HG03064 (cell line): ENCODE data around the gene LTA.

Source experiments
- ATAC-seq: cut with Tn5 transposase; IDR thresholded peaks from one replicate; pipeline ENCODE4 v1.9.1; 2021; ENCODE audit warnings: low read depth; ENCODE audit not compliant: unreplicated experiment

The LTA gene, protein sequence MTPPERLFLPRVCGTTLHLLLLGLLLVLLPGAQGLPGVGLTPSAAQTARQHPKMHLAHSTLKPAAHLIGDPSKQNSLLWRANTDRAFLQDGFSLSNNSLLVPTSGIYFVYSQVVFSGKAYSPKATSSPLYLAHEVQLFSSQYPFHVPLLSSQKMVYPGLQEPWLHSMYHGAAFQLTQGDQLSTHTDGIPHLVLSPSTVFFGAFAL

DNA sequence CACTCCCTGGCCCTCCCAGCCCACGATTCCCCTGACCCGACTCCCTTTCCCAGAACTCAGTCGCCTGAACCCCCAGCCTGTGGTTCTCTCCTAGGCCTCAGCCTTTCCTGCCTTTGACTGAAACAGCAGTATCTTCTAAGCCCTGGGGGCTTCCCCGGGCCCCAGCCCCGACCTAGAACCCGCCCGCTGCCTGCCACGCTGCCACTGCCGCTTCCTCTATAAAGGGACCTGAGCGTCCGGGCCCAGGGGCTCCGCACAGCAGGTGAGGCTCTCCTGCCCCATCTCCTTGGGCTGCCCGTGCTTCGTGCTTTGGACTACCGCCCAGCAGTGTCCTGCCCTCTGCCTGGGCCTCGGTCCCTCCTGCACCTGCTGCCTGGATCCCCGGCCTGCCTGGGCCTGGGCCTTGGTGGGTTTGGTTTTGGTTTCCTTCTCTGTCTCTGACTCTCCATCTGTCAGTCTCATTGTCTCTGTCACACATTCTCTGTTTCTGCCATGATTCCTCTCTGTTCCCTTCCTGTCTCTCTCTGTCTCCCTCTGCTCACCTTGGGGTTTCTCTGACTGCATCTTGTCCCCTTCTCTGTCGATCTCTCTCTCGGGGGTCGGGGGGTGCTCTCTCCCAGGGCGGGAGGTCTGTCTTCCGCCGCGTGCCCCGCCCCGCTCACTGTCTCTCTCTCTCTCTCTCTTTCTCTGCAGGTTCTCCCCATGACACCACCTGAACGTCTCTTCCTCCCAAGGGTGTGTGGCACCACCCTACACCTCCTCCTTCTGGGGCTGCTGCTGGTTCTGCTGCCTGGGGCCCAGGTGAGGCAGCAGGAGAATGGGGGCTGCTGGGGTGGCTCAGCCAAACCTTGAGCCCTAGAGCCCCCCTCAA is at the start of gene LTA:
Gene LTA (plus strand): TSS at position 249 of the 871 bp plus-strand sequence. CDS start 454 bp downstream, at position 703.
- peak; percentile 37 for ATAC-seq

DNA sequence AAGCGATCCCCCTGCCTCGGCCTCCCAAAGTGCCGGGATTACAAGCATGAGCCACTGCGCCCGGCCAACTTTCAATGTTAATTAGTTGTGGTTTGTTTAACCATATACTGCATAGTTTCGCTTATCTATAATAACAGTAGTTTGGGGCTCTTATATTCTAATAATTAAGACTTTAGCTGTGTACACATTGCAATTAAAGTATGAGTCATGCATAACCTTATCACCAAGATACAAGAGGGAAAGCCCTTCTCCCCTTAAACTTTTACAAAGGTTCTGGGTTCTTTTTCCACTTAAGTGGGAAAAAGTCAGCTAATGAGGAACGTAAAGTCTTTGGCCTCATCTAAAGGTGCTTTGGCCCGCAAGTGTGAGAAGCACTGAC is 46.5 kb upstream of the LTA start:
- ATAC-seq, result no peak

DNA sequence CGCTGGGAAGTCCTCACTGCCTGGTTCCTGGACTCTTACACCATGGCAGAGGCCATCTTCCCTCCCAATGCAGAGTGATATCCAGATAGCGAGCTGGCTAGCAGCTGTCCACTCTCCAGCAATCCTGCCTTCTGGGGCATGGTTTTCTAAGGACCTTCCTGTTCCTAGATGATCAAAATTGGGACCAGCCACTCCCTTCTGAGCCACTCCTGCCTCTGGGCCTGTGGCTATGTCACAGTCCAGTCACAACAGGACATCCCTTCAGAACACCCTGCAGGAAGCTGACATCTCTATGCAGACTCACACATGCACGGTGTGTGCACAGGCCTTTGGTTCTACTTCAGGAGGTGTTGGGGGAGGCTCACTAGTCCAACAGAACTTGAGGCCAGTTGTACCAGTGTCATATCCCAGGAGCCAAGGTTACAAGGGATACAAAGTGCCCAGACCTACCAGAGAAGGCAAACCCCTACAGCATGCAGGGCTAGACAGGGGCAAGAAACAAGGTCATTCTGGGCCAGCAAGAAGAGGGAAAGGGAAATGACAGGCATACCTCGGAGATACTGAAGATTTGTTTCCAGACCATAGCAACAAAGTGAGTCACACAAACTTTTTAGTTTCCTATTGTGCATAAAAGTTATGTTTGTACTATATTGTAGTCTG is 46.0 kb upstream of the LTA start:
- ATAC-seq, result no peak

DNA sequence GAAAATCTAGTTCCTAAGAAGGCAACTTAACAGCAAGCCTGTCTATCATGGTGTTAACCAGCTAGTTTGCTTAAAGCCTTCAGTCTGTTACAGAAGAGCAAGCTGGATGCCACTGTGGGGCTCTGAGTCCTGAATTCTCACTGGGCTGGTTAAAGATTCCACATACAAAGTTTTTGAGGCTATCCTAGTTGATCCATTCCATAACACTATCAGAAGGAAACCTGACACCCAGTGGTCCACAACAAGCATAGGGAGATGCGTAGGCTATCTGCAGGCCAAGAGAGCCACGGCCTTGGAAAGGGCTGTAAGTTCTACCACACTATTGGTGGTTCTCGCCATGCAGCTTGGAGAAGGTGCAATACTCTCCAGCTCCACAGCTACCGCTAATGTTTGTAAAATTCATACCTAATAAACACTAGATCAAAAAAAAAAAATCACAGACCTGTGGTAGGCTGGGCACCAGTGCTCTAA is 43.7 kb upstream of the LTA start:
- no peak for ATAC-seq

DNA sequence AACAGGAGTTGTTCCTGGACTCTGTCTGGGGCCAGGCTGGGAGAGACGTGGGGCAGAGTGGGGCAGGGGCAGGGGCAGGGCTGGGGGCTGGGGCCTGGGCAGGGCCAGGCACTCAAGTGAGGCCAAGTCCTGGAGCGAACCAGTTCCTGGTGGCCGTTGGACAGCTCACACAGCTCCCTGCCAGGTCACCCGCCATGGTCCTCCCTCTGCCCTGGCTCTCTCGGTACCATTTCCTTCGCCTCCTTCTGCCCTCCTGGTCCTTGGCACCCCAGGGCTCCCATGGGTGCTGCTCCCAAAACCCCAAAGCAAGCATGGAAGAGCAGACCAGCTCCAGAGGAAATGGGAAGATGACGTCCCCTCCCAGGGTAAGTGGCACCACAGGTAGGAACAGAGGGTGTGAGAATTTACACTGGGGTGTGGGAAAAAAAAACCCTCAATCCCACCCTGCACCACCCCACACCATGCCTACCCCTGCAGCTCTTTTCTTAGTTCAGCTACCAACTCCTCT is 43.2 kb upstream of the LTA start, which contains the start of gene MCCD1:
Gene MCCD1 (plus strand): TSS at position 142 of the 508 bp plus-strand sequence. CDS start 53 bp downstream, at position 195.
- ATAC-seq, result no peak

DNA sequence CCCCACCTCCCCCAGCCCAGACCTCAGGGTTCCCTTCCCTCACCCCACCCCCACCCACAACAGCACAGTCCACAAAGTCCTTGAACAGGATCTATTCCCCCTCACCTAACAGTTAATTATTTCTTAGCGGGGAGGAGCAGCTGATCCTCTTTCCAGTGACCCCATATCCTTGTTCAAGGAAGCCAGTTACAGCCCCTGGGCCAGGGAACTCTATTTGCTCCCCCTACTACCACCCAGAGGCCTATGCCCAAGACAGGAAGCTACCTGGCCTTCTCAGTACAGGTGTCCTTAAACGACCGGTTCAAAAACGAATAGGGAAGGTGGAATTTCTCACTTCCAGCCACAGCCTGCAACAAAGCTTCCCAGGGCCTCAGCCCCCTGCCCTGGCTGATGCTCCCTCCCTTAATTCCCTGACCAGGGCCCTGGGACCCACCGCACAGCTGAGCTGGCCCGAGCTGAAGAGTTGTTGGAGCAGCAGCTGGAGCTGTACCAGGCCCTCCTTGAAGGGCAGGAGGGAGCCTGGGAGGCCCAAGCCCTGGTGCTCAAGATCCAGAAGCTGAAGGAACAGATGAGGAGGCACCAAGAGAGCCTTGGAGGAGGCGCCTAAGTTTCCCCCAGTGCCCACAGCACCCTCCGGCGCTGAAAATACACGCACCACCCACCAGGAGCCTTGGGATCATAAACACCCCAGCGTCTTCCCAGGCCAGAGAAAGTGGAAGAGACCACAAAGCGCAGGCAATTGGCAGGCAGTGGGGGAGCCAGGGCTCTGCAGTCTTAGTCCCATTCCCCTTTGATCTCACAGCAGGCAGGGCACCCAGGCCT is 42.5 kb upstream of the LTA start:
- no peak for ATAC-seq

DNA sequence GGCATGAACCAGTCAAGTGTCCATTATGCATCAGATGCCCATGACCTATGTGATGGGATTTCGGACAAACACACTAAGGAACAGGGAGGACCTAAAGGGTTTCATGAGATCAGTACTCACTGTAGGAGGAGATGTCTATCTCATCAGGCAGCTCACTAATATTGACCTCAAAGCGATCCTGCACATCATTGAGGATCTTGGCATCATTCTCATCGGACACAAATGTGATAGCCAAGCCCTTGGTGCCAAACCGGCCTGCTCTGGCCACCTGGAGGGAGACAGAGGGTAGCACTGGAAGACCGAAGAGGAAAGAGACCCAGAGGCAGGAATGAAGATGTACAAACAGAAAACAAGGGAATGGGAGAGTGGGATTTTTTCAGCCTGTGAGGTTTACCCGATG is 41.4 kb upstream of the LTA start:
- ATAC-seq, result no peak

DNA sequence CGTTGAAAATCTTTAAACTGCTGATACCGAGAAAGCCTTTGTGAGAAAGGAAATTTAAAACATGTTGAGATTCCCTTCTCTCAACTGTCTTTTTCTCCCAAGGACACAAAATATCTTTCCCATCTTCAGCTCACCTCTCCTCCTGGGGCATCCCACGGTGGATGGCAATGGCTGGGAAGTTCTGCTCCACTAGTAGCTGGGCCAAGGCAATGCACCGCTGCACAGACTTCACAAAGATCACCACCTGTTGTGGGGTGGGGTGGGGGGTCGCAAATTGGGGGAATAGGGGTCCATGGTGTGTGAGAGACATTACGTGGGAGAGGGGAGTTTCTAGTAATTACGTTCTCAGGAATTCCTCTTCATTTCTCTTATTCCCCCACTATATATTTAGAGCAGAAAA is 40.9 kb upstream of the LTA start:
- ATAC-seq, result no peak

DNA sequence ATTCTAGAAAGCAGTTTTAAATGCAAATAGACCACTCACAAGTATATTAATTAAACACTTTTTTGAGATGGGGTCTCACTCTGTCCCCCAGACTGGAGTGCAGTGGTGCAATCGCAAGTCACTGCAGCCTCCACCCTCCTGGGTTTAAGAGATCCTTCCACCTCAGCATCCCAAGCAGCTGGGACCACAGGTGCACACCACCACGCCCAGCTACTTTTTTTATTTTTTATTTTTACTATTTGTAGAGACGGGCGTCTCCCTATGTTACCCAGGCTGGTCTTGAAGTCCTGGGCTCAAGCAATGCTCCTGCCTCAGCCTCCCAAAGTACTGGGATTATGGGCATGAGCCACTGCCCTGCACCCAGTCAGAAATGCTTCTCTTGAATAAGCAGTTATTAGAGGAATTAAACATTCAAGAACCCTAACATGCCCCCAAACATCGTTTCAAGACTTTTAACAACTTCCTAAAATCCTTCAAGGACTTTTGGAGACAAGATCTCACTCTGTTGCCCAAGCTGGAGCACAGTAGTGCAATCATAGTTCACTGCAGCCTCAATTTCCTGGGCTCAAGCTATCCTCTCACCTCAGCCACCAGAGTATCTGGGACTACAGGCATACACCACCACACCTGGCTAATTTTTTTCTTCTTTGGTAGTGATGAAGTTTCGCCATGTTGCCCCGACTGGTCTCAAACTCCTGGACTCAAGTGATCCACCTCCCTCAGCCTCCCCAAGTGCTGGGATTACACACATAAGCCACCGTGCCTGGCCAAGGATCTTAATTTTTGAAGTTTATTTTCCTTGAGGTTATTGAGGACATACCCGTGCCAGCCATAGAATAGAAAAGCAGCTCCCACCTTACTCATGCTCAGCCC is 40.1 kb upstream of the LTA start:
- no peak for ATAC-seq

DNA sequence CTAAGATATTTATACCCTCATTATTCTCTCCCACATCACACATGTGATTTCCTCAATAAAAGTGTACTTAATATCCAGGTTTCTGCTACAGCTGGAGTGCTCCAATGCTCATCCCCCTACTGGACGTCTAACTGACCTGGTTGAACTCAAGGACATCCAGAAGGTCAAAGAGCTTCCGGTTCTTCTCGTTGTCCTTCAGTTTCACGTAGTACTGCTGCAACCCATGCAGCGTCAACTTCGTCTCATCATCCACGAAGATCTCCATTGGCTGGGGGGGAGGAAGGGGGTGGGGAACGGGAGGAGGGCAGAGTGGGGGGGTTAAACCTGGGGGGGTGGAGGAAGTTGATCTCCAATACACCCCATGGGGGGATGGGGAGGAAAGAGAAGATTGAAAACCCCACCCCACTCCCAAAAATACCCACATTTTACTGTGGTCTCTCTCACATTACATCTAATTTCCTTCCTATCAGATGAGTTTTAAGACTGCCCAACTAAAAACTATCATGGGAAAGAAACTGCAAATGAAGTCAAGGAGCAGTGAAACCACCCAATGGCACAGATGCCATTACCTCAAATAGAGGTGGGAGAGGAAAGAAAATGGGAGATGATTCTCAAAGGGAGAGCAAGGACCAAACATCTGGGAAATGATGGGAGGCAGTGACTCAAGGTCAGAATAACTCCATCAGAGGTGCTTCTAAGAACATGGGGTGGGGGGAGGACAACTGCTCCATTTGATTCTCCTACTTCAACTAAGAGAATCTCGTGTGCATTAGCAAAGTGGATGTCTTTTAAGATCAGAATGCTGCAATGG is 39.2 kb upstream of the LTA start:
- no peak for ATAC-seq

DNA sequence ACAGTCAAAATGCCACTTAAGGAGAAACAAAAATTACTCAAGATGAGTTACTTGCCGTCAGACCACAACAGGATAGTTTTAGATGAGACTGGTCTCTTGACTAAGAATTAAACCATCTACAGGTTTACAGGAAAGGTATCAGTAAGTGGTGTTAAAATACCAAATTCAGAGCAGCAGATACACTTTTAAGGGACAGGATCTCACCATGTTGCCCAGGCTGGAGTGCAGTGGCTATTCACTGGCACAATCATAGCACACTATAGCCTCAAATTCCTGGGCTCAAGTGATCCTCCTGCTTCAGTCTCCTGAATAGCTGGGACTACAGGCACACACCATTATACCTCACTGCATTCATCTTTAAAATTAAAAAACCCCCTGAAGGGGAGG is 38.6 kb upstream of the LTA start:
- ATAC-seq, result no peak

DNA sequence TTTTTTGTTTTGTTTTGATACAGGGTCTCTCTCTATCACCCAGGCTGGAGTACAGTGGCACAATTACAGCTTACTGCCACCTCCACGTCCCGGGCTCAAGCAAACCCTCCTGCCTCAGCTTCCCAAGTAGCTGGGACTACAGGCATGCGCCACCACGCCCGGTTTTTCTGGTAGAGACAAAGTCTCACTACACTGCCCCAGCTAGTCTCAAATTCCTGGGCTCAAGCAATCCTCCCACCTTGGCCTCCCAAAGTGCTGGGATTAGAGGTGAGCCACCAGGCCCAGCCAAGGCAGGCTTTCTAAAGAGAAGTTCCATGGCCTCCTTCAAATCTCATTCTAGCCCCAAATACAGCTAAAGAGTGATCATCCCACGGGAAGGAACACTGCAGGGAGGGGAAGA is 38.1 kb upstream of the LTA start:
- ATAC-seq, result no peak

DNA sequence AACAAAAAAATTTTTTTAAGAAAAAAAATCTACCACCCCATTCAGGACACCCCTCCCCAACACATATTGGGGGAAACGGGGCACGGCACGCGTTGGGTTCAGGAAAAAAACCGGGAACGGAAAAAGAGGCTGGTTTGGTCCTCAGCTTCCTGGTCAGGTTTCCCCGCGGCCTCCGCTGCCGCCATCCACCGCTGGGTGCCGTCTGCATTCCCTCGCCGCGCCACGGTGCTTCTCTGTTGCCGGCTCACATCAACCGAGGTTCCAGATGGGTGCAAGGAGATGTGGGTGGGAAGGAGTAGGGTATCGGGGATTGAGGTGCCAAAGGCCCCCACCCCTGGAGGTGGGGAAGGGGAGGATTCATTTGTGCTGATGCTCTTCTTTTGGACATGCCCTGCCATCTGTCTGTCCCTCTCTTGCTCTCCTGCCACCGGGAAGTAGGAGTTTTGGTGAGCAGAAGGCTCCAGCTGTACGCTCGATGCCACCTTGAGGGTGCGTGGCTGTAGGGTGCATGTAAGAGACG is 37.5 kb upstream of the LTA start:
- no peak for ATAC-seq

DNA sequence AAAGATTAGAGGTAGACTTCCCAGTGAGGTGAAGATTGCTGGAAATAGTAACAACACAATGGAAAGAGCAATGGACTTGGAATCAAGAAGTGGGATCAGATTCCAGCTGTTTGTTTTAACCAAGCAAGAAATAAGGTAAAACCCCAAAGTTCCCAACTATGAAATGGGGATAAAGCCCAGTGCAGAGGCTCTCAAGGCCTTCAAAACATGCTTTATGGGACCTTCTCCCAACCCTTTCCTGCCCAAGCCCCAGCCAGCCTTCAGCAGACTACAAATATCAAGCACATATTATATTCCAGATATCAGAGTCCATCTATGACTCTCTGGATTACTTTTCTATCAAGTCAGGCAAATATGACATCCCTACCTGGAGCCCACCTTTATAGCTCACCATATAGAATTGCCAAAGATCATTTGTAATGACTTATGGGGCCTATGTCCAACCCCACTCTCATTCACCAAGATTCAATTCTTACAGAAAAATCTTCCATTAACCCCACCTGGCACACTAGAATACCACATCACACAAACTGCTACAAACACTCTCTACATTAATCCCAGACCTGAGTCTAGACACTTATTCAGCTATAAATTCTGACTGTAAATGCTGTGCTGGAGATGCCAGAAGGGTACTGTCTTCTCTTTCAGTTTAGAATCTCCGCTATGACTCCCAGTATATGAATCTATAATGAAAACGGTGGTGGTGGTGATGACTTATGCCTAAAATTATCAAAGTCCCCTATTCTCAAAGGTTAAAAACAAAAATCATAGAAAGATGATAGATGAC is 36.4 kb upstream of the LTA start:
- no peak for ATAC-seq

DNA sequence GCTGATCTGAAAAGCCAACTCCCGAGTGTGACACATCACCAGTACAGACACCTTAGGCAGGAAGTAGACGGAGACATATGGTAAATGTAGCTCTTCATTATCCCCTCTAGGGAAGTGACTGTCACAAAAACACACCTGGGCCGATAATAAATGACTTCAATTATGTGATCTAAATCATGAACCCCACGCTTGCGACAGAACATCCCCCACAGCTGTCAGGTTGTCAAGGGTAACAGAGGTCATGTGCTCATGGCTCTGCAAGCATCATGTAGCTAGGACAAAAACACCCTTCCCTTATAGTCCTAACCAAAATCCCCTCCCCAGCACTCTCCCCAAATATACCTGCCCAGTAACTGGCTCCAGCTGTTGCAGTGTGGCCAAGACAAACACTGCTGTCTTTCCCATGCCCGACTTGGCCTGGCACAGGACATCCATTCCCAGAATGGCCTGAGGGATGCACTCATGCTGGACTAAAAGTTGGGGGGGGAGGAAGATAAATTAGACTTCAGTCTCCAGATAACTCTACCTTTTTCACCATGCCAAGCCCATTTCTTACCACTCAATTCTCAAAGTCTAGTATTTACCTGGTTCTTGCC is 33.2 kb upstream of the LTA start:
- no peak for ATAC-seq

DNA sequence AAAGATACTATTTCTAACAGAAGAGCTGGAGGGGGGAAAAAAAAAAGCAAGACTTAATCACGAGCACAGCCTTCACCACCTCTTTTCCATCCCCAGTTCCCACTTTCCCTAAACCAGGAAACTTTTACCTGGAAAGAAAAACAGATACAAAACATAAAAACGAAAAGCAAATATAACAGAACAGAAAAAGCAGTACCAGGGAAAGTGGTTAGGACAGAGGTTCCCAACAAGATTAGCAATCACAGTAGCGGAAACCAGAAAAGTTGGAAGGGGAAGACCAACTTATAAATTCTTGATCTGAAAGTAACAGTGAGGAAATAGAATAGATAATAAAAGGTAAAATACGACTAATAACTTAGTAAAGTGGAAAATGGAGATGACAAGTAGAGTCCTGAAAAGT is 31.4 kb upstream of the LTA start:
- no peak for ATAC-seq

DNA sequence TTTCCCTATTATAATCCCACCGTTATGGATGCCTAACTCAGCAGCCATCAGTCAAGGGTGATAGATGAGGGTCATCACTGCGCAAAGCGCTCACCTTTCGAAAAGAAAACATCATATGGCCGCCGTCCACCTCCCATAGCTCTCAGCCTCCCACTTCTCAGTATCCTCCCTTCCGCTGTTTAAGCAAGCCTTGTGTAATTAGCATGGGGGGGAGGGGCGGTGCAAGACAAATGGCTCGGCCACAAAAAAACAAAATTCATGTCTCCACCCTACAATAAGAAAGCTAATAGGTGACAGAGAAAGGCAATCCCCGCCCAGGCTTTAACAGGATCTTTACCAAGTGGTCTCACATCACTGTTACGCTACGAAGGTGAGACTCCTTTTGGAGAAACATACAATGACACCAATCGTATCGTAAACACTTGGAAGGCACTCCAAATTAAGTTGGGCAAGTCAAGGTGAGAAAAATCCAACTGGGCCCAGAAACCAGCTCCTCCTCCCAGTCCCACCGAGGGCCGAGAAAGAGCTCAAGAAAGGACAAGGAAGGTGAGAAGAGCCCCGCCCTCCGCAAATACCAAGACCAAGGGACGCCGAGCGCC is 30.9 kb upstream of the LTA start:
- peak; percentile 20 for ATAC-seq
